ENCODE data around the gene LCN15. TPM values are rescaled to one million over a fixed set of nuclear protein-coding genes. Genes with fewer than 3 reads are reported as not detected.
A peak's percentile ranks its signal among the peaks of the same experiment; 100 is the strongest.
"Not testable (repeated sequence)": the region's sequence is repeated elsewhere in the genome, so short reads cannot be mapped to it uniquely, and the experiment has no call there.

Gene LCN15
- total RNA-seq, 1 experiment from 2014 or later: not detected

DNA sequence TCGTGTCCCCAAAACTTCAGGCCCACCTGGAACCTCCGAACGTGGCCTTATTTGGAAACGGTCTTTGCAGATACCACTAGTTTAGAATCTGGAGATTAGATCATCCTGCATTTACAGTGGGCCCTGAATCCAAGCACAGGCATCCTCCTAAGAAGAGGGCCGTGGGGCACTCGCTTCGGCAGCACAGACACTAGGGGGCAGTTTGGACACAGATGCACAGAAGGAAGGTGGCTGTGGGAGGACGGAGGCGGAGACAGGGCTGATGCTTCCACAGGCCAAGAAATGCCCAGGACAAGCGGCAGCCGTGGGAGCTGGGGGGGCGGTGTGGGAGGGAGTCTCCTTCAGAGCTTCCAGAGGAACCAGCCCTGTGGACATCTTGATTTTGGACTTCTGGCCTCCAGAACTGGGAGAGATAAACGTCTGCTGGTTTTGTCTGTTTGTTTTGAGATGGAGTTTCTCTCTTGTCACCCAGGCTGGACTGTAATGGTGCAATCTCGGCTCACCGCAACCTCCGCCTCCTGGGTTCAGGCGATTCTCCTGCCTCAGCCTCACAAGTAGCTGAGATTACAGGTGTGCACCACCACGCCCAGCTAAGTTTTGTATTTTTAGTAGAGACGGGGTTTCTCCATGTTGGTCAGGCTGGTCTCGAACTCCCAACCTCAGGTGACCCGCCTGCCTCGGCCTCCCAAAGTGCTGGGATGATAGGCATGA is 3.3 kb downstream of the LCN15 start:
- BruUV-seq (replicated peaks); CTCF ChIA-PET; H3K4me1 Mint-ChIP-seq (ENCODE audit: low read depth, unreplicated experiment); intact Hi-C loops (cut with micrococcal nuclease; ENCODE audit: unreplicated experiment); H3K9me3 Mint-ChIP-seq (ENCODE audit: low read depth, unreplicated experiment); H3K36me3 Mint-ChIP-seq (ENCODE audit: insufficient read depth, unreplicated experiment); H3K27ac Mint-ChIP-seq (ENCODE audit: unreplicated experiment); H3K4me3 Mint-ChIP-seq (ENCODE audit: low read depth, unreplicated experiment): not testable (repeated sequence)
- TF ChIP-seq CTCF (IDR thresholded peaks at IDR 0.05; ENCODE audit: unreplicated experiment): peak; percentile 26
- peaks cover 23% of the 10 kb centered on the region for H3K27me3 Mint-ChIP-seq (ENCODE audit: unreplicated experiment)
- peak; percentile 62 for DNase-seq

DNA sequence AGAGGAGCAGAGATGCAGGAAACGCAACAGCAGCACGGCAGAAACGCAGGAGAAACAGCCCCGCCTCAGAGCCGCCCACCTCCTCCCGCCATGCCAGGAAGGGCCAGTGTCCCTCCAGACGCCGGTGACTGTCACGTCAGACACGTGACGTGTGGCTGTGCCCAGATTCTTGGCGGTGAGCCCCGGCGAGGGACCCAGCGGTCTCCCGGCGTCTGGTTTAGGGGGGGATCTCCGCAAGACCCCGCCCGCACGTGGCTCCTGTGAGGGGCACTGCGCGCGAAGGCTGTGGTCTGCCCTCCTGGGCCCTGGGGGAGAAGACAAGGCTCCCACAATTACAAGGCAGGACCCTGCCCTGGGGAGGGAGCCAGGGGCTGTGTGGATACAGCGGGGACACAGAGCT is 3.9 kb downstream of the LCN15 start:
- Mint-ChIP-seq H3K27me3 (ENCODE audit: unreplicated experiment) (peaks cover 23% of the 10 kb centered on the region), H3K36me3 (ENCODE audit: insufficient read depth, unreplicated experiment) (no peaks in the 10 kb centered on the region), H3K27ac (ENCODE audit: unreplicated experiment) (no peak overlapping the region), H3K9me3 (ENCODE audit: low read depth, unreplicated experiment) (no peaks in the 10 kb centered on the region), H3K4me3 (ENCODE audit: low read depth, unreplicated experiment) (no peak overlapping the region), H3K4me1 (ENCODE audit: low read depth, unreplicated experiment) (no peaks in the 10 kb centered on the region)
- intact Hi-C loops (cut with micrococcal nuclease; ENCODE audit: unreplicated experiment): no loop called here
- no peak for TF ChIP-seq CTCF (IDR thresholded peaks at IDR 0.05; ENCODE audit: unreplicated experiment)
- CTCF ChIA-PET: no interaction called here
- BruUV-seq (replicated peaks): no TSS peak
- no peak for DNase-seq

GRCh38 chr9:136759436-136760325 is 4.6 kb downstream of the LCN15 start:
- no peak overlapping the region for H3K27ac Mint-ChIP-seq (ENCODE audit: unreplicated experiment)
- BruUV-seq (replicated peaks): no TSS peak
- peaks cover 23% of the 10 kb centered on the region for H3K27me3 Mint-ChIP-seq (ENCODE audit: unreplicated experiment)
- no peaks in the 10 kb centered on the region for H3K4me1 Mint-ChIP-seq (ENCODE audit: low read depth, unreplicated experiment)
- no peaks in the 10 kb centered on the region for H3K36me3 Mint-ChIP-seq (ENCODE audit: insufficient read depth, unreplicated experiment)
- no peak overlapping the region for H3K4me3 Mint-ChIP-seq (ENCODE audit: low read depth, unreplicated experiment)
- CTCF ChIA-PET: no interaction called here
- DNase-seq: no peak
- no peak for TF ChIP-seq CTCF (IDR thresholded peaks at IDR 0.05; ENCODE audit: unreplicated experiment)
- H3K9me3 Mint-ChIP-seq (ENCODE audit: low read depth, unreplicated experiment): no peaks in the 10 kb centered on the region
- intact Hi-C loops (cut with micrococcal nuclease; ENCODE audit: unreplicated experiment): no loop called here

GRCh38 chr9:136759001-136759400 is 5.3 kb downstream of the LCN15 start:
- no peak for TF ChIP-seq CTCF (IDR thresholded peaks at IDR 0.05; ENCODE audit: unreplicated experiment)
- CTCF ChIA-PET: no interaction called here
- intact Hi-C loops (cut with micrococcal nuclease; ENCODE audit: unreplicated experiment): no loop called here
- no peak for DNase-seq
- BruUV-seq (replicated peaks): no TSS peak
- peaks cover 23% of the 10 kb centered on the region for H3K27me3 Mint-ChIP-seq (ENCODE audit: unreplicated experiment)
- no peaks in the 10 kb centered on the region for H3K9me3 Mint-ChIP-seq (ENCODE audit: low read depth, unreplicated experiment)
- H3K36me3 Mint-ChIP-seq (ENCODE audit: insufficient read depth, unreplicated experiment): no peaks in the 10 kb centered on the region
- no peak overlapping the region for H3K27ac Mint-ChIP-seq (ENCODE audit: unreplicated experiment)
- H3K4me1 Mint-ChIP-seq (ENCODE audit: low read depth, unreplicated experiment): no peaks in the 10 kb centered on the region
- no peak overlapping the region for H3K4me3 Mint-ChIP-seq (ENCODE audit: low read depth, unreplicated experiment)
